ENCODE data around the gene TLR3.
A peak's percentile ranks its signal among the peaks of the same experiment; 100 is the strongest.
"Not testable (repeated sequence)": the region's sequence is repeated elsewhere in the genome, so short reads cannot be mapped to it uniquely, and the experiment has no call there.

Gene TLR3

DNA sequence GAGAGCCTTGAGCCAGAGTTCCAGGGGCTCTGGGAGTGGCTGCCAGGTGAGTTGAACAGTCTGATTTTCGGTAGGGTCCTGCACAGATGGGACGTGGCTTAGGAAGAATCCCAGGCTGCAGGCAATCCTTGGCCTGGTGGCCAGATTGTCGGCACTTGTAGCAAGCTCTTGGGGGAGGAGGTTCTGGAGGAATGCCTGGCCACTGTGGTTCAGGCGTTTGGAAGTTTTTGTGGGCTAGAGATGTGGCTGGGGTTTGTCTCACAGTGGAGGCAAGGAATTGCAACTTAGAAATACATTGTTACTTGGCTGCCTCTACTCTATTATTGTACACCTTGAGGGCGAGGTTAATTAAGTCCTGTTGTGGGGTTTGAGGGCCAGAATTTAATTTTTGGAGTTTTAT is 21.5 kb upstream of the TLR3 start:
- DNase-seq (ENCODE audit: low spot score): not testable (repeated sequence)

DNA sequence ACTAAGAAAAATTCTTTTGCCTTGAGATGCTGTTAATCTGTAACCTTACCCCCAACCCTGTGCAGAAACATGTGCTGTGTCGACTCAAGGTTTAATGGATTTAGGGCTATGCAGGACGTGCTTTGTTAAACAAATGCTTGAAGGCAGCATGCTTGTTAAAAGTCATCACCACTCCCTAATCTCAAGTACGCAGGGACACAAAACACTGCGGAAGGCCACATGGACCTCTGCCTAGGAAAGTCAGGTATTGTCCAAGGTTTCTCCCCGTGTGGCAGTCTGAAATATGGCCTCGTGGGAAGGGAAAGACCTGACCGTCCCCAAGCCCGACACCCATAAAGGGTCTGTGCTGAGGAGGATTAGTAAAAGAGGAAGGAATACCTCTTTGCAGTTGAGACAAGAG is 18.8 kb upstream of the TLR3 start:
- DNase-seq (ENCODE audit: low spot score): not testable (repeated sequence)

DNA sequence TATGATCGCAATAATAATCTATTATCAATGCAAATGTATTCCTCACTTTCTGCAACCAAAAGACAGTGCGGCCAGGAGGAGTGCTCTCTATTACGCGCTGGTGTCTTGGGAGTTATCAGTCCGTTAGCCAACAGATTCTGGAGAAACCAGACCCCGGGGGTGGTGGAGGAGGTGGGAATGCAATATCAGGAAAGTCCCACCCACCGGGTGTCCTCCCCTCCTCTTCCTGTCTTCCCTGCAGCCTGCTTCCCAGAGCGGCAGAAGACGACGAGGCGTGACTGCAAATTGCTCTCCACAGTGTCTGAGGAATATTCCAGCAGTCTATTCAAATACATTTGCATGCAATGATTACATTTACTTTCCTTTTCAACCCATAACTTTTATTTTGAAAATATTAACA is 17.9 kb upstream of the TLR3 start:
- no peak for DNase-seq (ENCODE audit: low spot score)

DNA sequence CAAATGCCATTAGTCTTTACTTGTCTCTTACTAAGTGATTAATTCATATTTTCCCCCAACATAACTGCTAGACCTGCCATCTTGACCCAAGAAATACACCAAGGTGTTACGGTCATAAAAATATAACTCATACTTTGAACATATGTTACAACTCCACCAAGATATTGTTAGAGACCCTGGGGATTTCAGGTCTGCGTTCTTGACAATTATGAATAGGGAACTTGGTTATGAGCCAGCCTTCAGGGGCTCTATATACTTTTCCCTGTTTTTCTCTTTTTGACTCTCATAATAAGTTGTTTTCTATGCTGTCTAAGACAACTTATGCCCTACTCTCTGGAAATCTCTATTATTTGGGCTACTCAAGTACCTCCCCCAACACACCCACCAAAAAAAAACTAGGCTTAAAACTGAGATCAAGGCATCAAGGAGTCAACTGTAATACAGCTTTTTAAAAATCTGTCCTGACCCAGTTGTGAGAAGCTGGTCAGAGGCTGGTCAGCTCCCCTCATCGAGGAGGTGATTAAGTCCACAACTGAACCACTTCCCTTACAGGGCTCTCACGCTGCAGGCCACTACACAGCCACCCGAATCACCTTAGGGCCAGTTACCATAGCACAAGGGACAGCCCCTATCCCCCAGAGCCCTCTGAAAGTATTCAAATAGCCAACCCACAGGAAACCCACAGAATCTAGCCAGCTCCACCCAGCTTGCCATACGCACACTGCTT is 10.5 kb upstream of the TLR3 start:
- DNase-seq (ENCODE audit: low spot score): peak; percentile 10

DNA sequence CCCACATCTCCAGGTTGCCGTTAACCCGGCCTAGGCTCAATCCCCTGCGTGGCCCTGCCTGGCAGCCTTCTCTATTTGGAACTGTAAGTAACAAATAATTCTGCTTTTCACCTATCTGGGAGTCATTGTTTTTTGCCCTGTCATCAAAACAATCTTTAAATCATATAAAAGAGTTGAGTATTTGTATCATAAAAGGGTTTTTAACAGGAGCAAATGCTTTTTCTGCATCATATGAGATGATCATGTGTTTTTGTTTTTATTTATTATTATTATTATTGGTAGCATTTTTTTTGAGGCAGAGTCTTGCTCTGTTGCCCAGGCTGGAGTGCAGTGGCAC is 10.0 kb upstream of the TLR3 start:
- DNase-seq (ENCODE audit: low spot score): no peak

DNA sequence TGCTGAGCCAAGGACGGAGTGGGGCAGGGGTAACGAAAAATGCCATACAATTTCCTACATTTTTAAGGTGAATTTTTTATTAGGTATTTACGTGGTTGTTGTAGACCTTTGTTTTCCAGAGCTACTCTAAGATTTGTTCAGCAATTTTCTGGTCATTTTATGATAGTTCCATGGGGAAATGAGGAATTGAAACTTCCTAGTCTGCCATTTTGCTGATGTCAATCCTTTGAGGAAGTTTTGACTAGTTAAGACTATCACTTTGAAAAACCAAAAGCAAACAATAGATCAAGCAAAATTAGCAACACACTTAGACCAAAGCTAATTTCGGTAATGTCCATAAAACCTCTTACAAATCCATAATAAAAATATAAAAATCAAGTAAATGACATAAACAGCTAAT is 7.0 kb upstream of the TLR3 start:
- no peak for DNase-seq (ENCODE audit: low spot score)

DNA sequence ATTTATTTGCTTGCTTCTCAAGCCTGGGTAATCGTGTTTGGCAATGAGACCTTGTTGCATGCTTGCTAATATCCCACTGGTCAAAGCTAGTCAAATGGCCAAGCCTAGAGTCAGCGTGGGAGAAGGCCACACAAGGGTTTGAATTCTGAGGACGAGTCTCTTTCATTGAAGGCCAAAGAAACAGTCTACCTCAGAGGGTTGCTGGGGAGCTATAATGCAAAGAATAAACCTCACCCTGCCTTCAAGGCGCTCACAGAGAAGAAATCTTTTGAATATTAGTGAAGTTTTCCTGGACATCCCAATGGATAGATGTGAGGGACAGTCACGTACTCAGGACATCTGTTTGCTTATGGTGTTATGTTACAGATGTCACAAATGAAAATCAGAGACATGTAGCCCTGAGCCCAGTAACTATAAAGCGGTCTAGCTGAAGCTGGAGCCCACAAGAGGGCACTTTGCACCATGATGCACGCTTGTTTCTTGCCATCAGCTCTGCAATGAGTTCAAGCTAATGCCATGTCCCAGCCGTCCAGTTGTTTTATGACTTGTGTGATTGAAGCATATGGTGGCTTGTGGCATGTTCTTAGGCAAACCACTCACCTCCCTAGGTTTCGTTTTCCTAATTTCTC is 1.1 kb upstream of the TLR3 start:
- peak; percentile 39 for DNase-seq (ENCODE audit: low spot score)

DNA sequence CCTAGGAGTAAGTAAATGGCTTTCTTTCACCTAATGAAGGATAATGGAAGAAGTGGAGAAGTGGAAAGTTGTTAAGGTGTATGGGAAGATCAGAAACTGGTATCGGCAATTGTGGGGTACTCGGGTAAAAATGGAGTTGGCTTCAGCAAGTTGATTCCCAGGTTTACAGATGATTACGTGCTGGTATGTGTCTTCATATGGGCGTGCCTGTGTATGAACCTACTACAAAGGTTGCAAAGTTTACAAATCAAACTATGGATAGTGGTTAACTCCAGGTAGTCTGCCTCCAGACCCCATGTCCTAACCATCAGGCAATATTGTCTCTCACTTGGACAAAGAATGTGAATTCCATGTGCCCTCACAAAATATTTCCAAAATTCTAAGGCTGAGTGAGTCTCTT is 773 bp downstream of the TLR3 start:
- no peak for DNase-seq (ENCODE audit: low spot score)

DNA sequence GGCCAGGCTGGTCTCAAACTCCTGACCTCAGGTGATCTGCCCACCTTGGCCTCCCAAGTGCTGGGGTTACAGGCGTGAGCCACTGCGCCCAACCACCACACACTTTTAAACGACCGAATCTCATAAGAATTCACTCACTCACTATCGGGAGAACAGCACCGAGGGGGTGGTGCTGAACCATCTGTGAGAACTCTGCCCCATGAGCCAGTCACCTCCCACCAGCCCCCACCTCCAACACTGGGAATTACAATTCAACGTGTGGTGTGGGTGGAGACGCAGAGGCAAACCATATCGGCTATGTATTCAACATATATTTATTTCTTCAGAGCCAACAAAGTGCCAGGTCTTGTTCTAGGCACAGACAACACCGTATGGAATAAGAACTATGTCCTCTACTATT is 3.6 kb downstream of the TLR3 start:
- no peak for DNase-seq (ENCODE audit: low spot score)

DNA sequence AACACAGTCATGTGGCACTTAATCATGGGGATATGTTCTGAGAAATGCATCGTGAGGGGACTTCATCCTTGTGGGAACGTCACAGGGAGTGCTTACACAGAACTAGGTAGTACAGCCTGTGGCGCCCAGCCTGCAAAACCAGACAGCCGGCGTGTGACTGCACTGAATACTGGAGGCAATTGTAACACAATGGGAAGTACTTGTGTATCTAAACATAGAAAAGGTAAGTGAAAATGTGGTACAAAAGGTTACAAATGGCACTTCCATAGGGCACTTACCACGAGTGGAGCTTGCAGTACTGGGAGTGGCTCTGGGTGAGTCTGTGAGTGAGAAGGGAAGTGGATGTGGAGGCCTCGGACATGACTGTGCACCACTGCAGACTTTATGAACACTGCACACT is 5.2 kb downstream of the TLR3 start:
- DNase-seq (ENCODE audit: low spot score): no peak

DNA sequence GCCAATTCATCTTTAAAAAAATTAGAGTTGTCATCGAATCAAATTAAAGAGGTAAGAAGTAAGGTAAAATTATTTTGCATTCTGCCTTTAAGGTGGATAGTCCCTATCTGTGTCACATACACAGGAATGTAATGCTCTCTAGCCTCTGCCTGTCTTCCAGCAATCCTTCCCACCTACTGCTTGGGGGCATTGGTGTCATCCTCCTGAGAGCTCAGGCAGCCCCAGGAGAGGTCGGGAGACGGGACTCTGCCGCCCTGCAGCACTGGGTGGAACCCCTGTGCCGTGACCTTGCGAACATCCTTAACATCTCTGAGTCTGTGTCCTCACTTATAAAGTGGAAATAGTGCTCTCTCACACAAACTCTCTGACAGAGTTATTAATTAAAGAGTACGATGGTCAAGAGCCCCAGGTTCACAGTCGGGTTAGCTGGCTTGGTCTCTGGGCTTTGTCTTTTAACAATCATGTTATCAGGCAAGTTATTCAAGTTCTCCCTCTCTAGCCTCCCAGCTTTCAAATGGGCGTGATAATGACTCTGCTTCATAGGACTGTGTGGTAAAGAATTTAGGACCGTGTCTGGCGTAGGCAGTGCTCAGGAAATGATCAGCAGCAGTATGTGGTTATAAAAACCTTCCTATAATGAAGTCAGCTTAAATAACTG is 10.2 kb downstream of the TLR3 start:
- no peak for DNase-seq (ENCODE audit: low spot score)

DNA sequence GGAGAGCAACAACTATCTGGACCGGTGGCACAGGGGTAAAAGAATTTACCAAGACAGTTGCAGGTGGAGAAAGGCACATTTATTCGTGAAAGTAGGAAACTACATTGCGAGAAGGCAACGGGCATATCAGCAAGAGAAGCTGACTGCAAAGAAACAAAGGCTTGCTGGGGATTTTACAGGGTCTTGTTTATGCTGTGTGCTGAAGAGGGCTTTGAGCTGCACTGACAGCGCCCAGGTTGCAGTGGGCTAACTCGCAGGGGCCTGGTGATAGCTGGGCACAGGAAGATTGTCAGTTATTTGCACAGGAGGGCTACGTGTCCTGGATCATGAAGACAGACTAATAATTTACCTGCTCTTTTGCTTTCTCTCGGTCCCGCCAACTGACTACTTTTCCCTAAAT is 10.7 kb downstream of the TLR3 start:
- DNase-seq (ENCODE audit: low spot score): no peak

DNA sequence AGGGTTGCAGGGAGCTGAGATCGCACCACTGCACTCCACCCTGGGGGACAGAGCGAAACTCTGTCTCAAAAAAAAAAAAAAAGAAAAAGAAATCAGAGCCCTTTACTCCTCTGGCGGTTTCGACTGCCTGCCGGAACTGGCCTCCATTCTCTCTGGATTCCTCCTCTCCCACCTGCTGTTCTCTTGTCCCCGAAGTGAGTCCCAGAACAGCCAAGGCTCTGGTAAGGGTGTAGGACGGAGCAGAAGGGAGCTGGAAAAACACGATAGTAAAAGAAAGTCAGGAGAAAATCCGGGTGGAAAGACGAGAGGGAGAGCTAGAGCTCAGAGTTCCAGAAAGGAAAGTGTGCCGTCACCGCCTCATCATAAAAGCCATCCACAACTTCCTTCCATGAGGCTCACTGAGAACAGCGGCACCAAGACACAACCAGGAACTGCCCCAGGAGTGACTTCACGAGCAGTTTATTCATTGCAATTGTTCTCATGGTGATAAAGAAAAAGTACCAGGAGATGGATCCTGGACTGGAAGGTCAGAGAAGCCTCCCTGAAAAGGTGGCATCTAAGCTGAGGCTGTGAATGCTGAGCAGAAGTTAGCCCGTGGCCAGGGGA is 12.3 kb downstream of the TLR3 start:
- DNase-seq (ENCODE audit: low spot score): no peak

DNA sequence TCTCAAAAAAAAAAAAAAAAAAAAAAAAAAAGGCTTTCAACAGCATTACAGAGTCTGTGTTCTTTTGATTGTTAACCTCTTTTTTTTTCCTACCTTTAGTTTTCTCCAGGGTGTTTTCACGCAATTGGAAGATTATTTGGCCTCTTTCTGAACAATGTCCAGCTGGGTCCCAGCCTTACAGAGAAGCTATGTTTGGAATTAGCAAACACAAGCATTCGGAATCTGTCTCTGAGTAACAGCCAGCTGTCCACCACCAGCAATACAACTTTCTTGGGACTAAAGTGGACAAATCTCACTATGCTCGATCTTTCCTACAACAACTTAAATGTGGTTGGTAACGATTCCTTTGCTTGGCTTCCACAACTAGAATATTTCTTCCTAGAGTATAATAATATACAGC is 13.3 kb downstream of the TLR3 start:
- no peak for DNase-seq (ENCODE audit: low spot score)

DNA sequence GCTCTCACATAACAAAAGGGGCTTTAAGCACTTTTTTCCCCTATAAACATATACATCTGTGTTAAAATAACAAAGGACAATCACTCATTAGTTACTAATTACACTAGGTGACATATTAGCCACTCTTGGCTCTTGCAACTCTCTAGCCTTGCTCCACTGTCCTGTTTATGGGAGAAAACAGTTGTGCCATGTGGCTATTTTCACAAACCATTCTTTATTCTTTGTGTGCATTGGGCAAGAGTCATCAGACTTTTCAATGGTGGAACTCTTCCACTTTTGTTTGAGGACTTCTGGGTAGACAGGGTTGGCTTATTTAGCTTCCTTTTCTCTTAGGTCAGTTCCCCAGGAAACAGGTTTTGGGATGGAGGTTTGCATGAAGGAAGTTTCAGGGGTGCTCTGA is 19.6 kb downstream of the TLR3 start:
- DNase-seq (ENCODE audit: low spot score): no peak

DNA sequence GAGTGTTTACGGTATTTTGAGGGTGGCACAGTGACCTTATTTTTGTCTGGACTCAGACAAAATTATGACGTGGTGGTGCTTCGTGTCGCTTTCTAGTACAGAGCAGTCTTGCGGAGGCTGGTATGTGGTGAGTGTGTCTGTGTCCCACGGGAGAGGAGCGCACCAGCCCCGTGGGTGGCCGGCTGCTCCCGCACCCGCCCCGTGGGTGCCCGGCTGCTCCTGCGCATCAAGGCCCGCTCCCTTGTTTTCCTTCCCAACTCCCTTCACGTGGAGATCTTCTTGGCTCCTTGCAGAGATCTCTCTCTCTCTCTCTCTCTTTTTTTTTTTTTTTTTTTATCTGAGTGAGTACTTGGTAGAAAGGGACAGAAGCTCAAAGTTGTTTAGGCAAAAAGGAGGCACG is 23.3 kb downstream of the TLR3 start:
- DNase-seq (ENCODE audit: low spot score): no peak

DNA sequence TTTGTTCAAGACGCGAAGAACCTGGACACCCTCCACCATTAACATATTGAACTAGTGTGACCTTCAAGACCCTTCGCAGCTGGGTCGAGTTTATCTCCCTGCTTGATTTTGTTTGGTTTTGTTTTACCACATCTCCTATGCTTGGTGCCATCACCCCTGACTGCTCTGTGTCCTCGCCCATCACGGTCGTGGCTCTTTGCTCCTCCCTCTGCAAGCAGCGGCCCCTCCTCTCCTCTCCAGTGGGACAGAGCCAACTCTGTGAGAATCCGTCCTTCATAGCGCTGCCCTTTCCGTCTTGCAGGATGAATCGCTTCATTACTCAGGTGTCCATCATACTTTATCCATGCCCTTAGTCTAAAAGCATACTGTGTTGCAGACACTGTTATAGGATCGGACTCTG is 26.4 kb downstream of the TLR3 start:
- DNase-seq (ENCODE audit: low spot score): no peak

DNA sequence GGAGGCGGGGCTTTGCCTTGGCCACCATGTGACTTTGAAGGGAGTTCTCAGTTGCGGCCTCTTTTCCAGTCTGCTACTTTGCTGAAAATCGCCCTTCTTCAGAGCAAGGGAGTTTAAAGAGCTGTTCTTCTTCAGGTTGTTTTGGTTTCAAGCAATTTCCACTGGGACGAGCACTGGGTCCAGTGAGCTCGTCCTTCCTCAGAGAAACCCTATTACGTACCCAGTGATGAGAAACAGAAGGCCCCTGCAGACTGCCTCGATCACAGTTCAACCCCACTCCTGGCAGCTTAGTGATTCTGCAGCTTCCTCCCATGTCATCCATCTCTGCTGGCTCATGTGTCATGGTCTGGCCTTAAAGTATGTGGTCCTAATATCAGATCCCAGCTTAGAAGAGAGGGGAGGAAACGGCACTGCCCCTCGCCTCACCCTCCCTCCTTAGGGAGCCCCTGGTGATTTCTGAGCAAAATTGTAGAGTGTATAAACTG is 27.8 kb downstream of the TLR3 start:
- DNase-seq (ENCODE audit: low spot score): no peak

DNA sequence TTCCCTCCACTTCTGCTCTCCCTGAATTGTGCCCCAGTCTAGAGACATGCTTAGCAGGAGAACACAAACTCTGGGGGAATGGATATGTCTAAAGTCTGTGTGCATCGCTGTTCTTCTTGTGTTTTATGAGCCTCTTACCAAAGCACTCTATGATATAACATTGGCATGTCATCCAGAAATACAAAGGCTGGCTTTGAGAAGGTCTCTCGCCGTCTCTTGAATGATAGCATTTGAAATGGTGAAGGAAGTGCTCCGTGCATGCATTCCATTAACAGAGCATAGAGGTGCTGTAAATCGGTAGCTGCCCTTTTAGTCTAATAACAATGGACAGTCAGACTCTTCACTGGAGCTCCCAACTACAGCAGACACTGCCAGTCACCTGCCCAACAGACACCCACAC is 28.4 kb downstream of the TLR3 start:
- DNase-seq (ENCODE audit: low spot score): no peak

DNA sequence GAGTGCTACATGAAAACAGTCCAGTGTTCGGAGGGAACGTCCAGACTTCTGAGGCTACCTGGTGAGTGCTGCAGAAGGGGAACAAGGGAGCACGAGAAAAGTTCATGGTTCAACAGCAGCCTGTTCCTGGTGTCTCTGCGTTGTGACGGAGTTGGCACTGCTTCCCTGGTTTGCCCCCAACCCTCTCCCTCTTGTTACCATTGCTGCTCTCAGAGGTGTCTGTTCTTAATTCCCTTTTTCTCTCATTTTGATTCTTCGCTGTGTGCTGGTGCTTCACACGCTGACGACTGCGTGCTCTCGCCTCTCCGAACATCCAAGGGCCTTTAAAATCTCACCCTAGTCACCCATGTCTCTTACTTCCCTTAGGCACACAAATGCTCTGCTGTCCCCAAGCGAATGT is 34.0 kb downstream of the TLR3 start:
- no peak for DNase-seq (ENCODE audit: low spot score)

DNA sequence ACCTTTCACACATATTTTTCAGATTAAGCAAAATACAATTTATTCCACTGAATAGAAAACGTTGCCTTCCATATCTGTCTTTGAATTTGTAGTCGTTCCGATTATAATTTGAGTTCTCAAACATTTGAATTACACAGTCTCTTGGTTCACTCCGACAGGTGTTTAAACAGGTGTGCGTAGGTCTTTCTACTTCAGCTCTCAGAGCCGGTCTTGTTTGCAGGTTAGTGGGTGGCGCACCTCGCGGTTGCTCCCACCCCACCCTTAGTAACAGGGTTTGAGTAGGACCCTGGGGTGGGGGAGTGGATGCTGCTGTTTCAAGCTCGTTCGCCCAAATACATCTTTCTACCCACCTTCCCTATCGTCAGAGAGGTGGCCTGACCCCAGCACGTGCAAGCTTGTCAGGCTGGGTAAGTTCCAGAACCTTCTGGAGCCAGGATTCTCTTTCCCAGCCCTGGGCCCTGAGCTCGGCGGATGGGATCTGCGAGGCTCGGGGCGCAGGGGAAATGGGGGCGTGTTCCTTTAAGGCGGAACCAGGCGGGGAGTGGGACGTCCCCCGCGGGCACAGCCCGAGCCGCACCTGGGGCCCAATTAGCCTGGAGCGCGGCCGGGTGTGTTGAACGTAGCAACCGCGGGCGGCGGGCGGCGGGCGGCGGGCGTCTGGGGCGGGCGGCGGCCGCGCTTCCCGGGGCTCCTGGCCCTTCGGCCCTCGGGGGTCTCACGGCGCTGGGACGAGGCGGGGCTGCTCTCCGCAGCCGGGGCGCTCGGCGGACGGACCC is 35.3 kb downstream of the TLR3 start, which contains the start of gene FAM149A:
FAM149A (plus strand) TSS at position 591 of the 776 bp plus-strand sequence.
- peak; percentile 9 for DNase-seq (ENCODE audit: low spot score)

All from activated CD4-positive, alpha-beta T cell treated with anti-CD3 and anti-CD28 coated beads, Interleukin-2, Interleukin-4, amounts not matched to agents 100 ng/mL and 50 ng/mL, durations not matched to agents 16 hours and 8 hours (primary cell).